ENCODE measurements around the gene EDARADD. TPM values are rescaled to one million over a fixed set of nuclear protein-coding genes. Genes with fewer than 3 reads are reported as not detected.

The EDARADD gene
- total RNA-seq, 4 donors from 2014 or later: 0.27 to 1.7 (median 0.31) TPM; not detected in 1

- 73 to 94% methylated on average over 5 of the region's 5 CpGs for WGBS, 2 donors (ENCODE audit: low coverage in 1 of 2)
- no peak for ATAC-seq
- Histone ChIP-seq H3K27me3 (no peaks in the 10 kb centered on the region), H3K9me3 (no peaks in the 10 kb centered on the region), H3K36me3 (peaks cover 0 to 60% of the 10 kb centered on the region in 2 donors), H3K4me3 (no peak overlapping the region), H3K4me1 (peaks cover 0 to 11% (median 0%) of the 10 kb centered on the region in 3 donors), H3K27ac (no peak overlapping the region)
- TF ChIP-seq POLR2AphosphoS5 (IDR thresholded peaks at IDR 0.05) (no peak), CTCF (IDR thresholded peaks at IDR 0.05) (no peak), EP300 (IDR thresholded peaks at IDR 0.05) (no peak), POLR2A (IDR thresholded peaks at IDR 0.05) (no peak)
These were observed 136.9 kb downstream of the EDARADD start for GRCh38 chr1:236530959-236531358.

- no peak for ATAC-seq
- no peaks in the 10 kb centered on the region for H3K9me3 ChIP-seq
- peaks cover 0 to 58% of the 10 kb centered on the region in 2 donors for H3K36me3 ChIP-seq
- H3K4me1 ChIP-seq: peaks cover 0 to 11% (median 0%) of the 10 kb centered on the region in 3 donors
- no peak overlapping the region for H3K27ac ChIP-seq
- TF ChIP-seq EP300 (IDR thresholded peaks at IDR 0.05): no peak
- no peak for TF ChIP-seq POLR2A (IDR thresholded peaks at IDR 0.05)
- TF ChIP-seq POLR2AphosphoS5 (IDR thresholded peaks at IDR 0.05): no peak
- TF ChIP-seq CTCF (IDR thresholded peaks at IDR 0.05): no peak
- WGBS, 2 donors (ENCODE audit: low coverage in 1 of 2): 81 to 90% methylated on average over 4 of the region's 4 CpGs
- H3K27me3 ChIP-seq: no peaks in the 10 kb centered on the region
- H3K4me3 ChIP-seq: no peak overlapping the region
These were observed 138.8 kb downstream of the EDARADD start for GRCh38 chr1:236532850-236533249.

- Histone ChIP-seq H3K4me1 (peaks cover 0 to 11% (median 0%) of the 10 kb centered on the region in 3 donors), H3K36me3 (peaks cover 0 to 64% of the 10 kb centered on the region in 2 donors), H3K27me3 (no peaks in the 10 kb centered on the region), H3K9me3 (no peaks in the 10 kb centered on the region), H3K27ac (no peak overlapping the region), H3K4me3 (no peak overlapping the region)
- no peak for ATAC-seq
- 57 to 77% methylated on average over 4 of the region's 4 CpGs for WGBS, 2 donors (ENCODE audit: low coverage in 1 of 2)
- TF ChIP-seq POLR2A (IDR thresholded peaks at IDR 0.05) (no peak), CTCF (IDR thresholded peaks at IDR 0.05) (no peak)
These were observed 140.1 kb downstream of the EDARADD start for GRCh38 chr1:236534151-236534651.

Other genes starting within 250 kb of the EDARADD start
- gene ERO1B, start 112.3 kb upstream of the EDARADD start, total RNA-seq: 10 to 100 TPM in 2 of 4 donors, 1 to 10 TPM in 2; 7.3 to 13.5 (median 9.3) TPM
- 10 to 100 TPM; 50.5 to 81.8 (median 54.7) TPM for gene LGALS8, start 129.7 kb downstream of the EDARADD start, total RNA-seq
- gene HEATR1, start 210.2 kb downstream of the EDARADD start, total RNA-seq: 10 to 100 TPM; 14.8 to 23.8 (median 19.6) TPM

Data from gastroesophageal sphincter (tissue), 4 donors.